Activated T-cell treated with anti-CD3 and anti-CD28 coated beads for 1 hour (primary cell): Measurements from ENCODE around the gene DRD4.
"Not testable (repeated sequence)": the region's sequence is repeated elsewhere in the genome, so short reads cannot be mapped to it uniquely, and the experiment has no call there.

Experiments
- DNase-seq: peaks from one replicate; pipeline ENCODE4 v3.0.0-alpha.2; 2020; ENCODE audit warnings: low read depth

DRD4 gene

GRCh38 chr11:680476-680875 lies 43.4 kb downstream of the DRD4 start:
- no peak for DNase-seq

GRCh38 chr11:680970-681369 lies 43.9 kb downstream of the DRD4 start:
- no peak for DNase-seq

- no peak for DNase-seq
Measured at GRCh38 chr11:686451-687243, 49.6 kb downstream of the DRD4 start.

- DNase-seq, result no peak
Measured at GRCh38 chr11:687751-688150, 50.7 kb downstream of the DRD4 start.

- DNase-seq, result no peak
Measured at GRCh38 chr11:688681-689080, 51.6 kb downstream of the DRD4 start.

- DNase-seq, result no peak
Measured at GRCh38 chr11:689625-690024, 52.6 kb downstream of the DRD4 start.

GRCh38 chr11:690244-690643 lies 53.2 kb downstream of the DRD4 start:
- not testable (repeated sequence) for DNase-seq
